ENCODE data around the gene SLC25A25.
"Not testable (repeated sequence)": the region's sequence is repeated elsewhere in the genome, so short reads cannot be mapped to it uniquely, and the experiment has no call there.

SLC25A25 gene

DNA sequence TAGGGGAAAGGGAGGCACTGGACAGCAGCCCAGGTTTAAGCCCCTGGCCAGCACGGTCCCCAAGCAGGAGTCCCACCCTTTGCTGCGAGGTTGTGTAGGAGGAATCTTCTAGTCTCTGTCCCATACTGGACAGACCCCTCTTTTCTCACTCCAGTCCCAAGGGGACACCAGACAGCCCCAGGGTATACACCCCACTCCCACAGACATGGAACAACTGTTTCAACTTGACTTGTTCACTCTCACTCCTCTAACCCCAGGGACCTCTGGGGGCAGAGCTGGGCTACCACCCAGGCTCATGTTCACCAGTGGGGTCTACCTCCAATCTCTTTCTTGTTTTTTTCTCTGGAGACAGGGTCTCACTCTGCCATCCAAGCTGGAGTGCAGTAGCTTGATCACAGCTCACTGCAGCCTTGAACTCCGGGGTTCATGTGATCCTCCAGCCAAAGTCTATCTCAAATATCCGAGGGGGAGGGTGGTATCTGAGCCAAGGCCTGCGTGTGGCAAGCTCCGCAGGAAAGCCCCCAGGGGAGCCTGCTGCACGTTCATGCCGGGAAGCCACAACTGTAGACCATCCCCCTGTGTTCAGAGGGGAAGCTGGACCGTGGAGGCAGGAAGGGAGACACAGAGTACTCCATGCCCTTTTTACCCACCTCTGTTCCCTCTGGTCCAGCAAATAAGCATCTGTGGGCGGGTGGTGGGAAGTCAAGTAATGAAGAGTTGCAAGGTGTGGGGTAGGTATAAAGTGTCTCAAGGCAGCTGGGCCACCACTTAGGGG is 57.7 kb downstream of the SLC25A25 start:
- Mint-ChIP-seq H3K27me3 (no peaks in the 10 kb centered on the region), H3K9me3 (no peaks in the 10 kb centered on the region), H3K36me3 (ENCODE audit: low read depth) (peaks cover 9% of the 10 kb centered on the region), H3K4me3 (peak overlapping the region; percentile 84), H3K27ac (peak overlapping the region; percentile 81), H3K4me1 (ENCODE audit: low read depth) (peaks cover 38% of the 10 kb centered on the region)

DNA sequence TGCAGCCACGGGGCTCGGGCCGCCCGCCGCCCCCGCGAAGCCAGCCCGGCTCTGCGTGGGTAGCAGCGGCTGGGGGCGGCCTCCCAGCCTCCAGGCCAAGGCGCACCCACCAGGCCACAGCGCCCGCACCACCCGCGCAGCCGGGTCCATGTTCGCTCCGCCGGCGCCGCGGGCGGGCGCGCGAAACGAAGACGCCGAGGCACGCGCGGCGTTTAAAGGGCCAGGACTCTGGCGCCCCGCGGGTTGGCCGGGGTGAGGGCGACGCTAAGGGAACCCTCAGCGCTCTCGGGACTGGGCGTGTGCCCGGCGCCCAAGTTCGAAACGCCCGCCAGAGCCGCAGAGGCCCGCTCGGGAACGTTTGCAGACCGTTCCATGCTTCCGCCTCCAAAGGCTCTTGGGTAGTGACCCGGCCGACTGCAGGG is 59.5 kb downstream of the SLC25A25 start, which contains the start of gene PTGES2:
Gene PTGES2, minus strand, starts transcription at position 162 of the 422 bp plus-strand sequence. Its CDS starts 12 bp downstream, at position 150.
- Mint-ChIP-seq H3K9me3 (no peaks in the 10 kb centered on the region), H3K27me3 (no peaks in the 10 kb centered on the region), H3K4me3 (peak within 1 kb of the TSS; percentile 97), H3K27ac (peak within 1 kb of the TSS; percentile 98), H3K4me1 (ENCODE audit: low read depth) (peaks cover 38% of the 10 kb centered on the region), H3K36me3 (ENCODE audit: low read depth) (peaks cover 9% of the 10 kb centered on the region)

DNA sequence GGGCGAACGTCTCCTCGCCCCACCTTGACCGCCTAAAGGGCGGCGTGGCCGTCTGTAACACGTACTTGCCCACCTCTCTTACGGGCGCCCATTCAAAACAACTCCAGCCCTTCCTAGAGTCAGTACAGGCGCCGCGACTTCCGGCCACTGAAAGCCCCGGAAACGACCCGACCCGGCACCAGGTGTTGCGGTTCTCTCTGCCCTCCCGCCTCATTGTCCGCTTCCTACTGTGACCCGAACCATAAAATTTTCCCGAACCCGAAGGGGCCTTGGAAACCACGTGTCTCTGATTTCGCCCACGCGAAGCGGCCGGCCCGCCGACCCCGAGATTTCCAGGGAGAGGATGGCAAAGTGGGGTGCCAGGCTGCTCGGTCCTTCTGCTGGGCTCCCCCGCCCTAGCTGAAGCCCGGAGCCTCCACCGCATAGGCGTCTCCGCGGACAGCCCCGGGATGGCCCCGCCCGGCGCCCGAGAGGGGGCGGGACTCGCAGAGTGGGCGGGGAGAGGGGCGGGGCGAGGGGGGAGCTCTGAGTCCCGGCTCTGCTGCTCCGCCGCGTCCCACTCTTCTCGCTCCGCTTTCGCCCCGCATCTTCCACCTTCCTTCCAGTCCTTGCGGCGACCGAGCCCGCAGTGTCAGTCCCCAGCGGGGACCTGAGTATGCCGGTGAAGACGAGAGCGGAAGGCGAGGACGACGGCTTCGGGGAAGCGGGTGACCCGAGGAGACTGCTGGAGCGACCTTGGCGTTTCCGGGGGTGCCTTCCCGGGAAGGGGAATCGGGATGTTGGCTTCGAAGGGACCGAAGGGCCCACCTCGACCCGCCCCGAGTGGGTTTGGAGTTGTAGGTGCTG is 60.2 kb downstream of the SLC25A25 start:
- Mint-ChIP-seq H3K4me1 (ENCODE audit: low read depth) (peaks cover 38% of the 10 kb centered on the region), H3K9me3 (no peaks in the 10 kb centered on the region), H3K27ac (peak overlapping the region; percentile 98), H3K4me3 (peak overlapping the region; percentile 97), H3K36me3 (ENCODE audit: low read depth) (peaks cover 9% of the 10 kb centered on the region), H3K27me3 (peaks cover 3% of the 10 kb centered on the region)

DNA sequence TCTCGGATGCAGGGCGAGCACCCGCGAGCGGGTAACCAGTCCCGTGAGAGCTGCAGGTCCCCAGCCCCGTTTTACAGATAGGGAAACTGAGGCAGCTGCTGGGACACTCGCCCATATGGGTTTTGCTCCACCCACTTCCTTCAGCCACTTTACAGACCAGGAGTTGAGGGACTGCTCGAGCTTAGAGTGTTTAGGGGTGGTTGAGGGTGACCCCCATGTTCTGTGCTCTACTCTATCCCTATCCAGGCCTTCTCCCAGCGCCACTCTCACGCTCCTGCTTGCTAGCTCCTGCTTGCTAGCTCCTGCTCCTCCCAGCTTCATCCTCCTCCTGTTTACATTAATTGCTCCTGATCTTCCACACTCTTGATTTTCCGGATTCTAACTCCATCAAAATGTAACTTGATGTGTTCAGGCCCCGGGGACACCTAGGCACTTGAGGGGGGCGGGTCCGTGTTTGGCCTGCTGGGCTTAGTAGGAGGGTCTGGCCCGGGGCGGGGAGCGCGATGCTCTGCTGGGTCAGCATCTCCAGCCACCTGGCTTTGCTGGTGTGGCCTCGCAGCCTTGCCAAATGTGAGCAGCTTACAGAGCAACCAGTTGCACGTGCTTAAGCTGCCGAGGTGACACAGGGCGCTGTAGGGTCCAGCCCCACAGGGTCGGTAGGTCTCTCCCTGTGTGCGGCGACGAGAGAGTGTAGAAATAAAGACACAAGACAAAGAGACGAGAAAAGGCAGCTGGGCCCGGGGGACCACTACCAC is 61.0 kb downstream of the SLC25A25 start:
- peaks cover 3% of the 10 kb centered on the region for H3K27me3 Mint-ChIP-seq
- peaks cover 38% of the 10 kb centered on the region for H3K4me1 Mint-ChIP-seq (ENCODE audit: low read depth)
- peak overlapping the region; percentile 43 for H3K27ac Mint-ChIP-seq
- H3K36me3 Mint-ChIP-seq (ENCODE audit: low read depth): peaks cover 5% of the 10 kb centered on the region
- no peaks in the 10 kb centered on the region for H3K9me3 Mint-ChIP-seq
- H3K4me3 Mint-ChIP-seq: peak overlapping the region; percentile 97

DNA sequence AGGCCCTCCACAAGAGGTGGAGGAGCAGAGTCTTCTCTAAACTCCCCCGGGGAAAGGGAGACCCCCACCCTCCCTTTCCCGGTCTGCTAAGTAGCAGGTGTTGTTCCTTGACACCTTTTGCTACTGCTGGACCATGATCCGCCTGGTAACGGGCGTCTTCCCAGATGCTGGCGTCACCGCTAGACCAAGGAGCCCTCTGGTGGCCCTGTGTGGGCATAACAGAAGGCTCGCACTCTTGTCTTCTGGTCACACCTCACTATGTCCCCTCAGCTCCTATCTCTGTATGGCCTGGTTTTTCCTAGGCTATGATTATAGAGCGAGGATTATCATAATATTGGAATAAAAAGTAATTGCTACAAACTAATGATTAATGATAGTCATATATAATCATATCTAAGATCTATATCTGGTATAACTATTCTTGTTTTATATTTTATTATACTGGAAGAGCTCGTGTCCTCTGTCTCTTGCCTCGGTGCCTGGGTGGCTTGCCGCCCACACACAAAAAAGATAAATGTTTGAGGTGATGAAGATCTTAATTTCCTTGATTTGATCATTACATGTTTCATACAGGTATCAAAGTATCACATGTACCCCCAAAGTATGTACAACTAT is 62.1 kb downstream of the SLC25A25 start:
- H3K36me3 Mint-ChIP-seq (ENCODE audit: low read depth); H3K9me3 Mint-ChIP-seq; H3K27me3 Mint-ChIP-seq; H3K27ac Mint-ChIP-seq: not testable (repeated sequence)
- Mint-ChIP-seq H3K4me3 (peak overlapping the region; percentile 35), H3K4me1 (ENCODE audit: low read depth) (peaks cover 34% of the 10 kb centered on the region)

DNA sequence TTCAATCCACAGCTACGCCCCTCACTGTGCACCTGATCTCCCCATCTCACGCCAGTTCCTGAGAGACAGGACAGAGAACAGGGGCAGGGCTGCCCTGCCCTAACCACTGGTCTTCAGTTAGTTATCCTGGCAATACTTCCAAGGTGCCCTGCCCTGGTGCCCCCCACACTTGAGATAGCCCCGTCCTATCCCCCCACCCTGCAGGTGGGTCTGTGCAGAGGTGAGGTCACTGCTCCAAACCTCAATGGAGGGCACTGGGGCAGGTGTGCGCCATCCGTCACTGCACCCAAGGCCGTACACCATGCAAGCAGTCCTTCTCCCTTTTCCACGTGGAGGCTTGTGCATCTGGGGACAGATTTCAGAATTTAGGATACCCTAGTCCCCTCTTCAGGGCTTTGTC is 62.6 kb downstream of the SLC25A25 start:
- H3K4me3 Mint-ChIP-seq; H3K27ac Mint-ChIP-seq; H3K9me3 Mint-ChIP-seq; H3K27me3 Mint-ChIP-seq; H3K36me3 Mint-ChIP-seq (ENCODE audit: low read depth): not testable (repeated sequence)
- peaks cover 28% of the 10 kb centered on the region for H3K4me1 Mint-ChIP-seq (ENCODE audit: low read depth)

DNA sequence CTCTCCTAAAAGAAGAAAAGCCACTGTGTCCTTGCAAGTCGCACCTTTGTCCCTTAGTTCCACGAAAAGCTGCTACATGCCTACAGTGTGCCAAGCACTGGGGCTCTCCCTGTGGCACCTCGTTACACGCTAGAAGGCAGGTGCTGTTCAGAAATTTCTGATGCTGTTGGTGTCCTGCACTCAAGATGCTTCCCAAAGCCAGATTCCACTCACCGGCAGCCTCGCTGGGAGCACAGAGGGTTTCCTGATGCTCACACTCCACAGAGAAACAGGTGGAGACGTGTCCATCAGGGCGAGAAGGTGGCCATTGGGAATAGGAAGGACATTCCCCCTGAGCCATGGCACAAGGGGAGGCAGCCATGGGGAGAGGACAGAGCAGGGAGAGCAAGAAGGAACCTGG is 63.3 kb downstream of the SLC25A25 start:
- H3K4me3 Mint-ChIP-seq; H3K36me3 Mint-ChIP-seq (ENCODE audit: low read depth); H3K27me3 Mint-ChIP-seq; H3K9me3 Mint-ChIP-seq; H3K27ac Mint-ChIP-seq: not testable (repeated sequence)
- H3K4me1 Mint-ChIP-seq (ENCODE audit: low read depth): peaks cover 21% of the 10 kb centered on the region

DNA sequence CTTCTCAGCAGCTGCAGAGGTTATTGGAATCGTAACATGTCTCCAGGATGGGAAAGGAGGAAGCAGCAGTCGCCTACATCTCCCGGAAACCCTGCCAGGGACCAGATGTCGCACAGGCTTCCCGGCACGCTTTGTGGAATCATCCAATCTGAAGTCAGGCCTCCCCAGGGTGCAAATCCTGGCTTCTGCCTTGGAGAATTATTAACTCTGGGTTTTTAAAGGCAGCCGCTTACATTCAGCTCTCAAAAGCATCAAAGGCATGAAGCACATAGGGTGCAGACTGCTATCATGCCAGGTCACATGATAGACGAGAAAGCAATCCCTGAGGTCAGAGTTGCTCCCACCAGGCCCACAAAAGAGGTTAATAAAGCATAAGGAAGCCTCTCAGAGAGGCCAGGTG is 64.1 kb downstream of the SLC25A25 start:
- not testable (repeated sequence) for H3K27me3 Mint-ChIP-seq; H3K36me3 Mint-ChIP-seq (ENCODE audit: low read depth); H3K9me3 Mint-ChIP-seq; H3K27ac Mint-ChIP-seq; H3K4me3 Mint-ChIP-seq
- H3K4me1 Mint-ChIP-seq (ENCODE audit: low read depth): peaks cover 20% of the 10 kb centered on the region

DNA sequence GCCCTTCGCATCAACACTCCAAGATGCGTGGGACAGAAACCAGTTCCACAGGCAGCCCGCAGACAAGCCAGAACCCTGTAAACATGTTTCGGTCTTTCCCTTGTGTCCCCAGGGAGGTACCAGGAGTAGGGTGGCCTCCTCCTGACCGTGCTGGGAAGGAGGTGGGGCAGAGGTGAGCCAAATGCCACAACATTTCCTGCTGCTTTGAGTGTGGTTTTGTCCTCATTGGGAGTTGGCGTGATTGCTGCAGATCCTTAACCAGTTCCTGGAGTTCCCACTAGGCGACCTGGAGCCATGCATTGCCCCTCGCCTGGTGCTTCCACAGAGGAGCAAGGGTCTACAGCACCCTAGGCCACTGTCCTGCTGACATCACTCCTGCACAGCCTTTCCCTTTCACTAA is 67.5 kb downstream of the SLC25A25 start:
- H3K27ac Mint-ChIP-seq; H3K9me3 Mint-ChIP-seq; H3K4me3 Mint-ChIP-seq; H3K4me1 Mint-ChIP-seq (ENCODE audit: low read depth); H3K27me3 Mint-ChIP-seq; H3K36me3 Mint-ChIP-seq (ENCODE audit: low read depth): not testable (repeated sequence)

DNA sequence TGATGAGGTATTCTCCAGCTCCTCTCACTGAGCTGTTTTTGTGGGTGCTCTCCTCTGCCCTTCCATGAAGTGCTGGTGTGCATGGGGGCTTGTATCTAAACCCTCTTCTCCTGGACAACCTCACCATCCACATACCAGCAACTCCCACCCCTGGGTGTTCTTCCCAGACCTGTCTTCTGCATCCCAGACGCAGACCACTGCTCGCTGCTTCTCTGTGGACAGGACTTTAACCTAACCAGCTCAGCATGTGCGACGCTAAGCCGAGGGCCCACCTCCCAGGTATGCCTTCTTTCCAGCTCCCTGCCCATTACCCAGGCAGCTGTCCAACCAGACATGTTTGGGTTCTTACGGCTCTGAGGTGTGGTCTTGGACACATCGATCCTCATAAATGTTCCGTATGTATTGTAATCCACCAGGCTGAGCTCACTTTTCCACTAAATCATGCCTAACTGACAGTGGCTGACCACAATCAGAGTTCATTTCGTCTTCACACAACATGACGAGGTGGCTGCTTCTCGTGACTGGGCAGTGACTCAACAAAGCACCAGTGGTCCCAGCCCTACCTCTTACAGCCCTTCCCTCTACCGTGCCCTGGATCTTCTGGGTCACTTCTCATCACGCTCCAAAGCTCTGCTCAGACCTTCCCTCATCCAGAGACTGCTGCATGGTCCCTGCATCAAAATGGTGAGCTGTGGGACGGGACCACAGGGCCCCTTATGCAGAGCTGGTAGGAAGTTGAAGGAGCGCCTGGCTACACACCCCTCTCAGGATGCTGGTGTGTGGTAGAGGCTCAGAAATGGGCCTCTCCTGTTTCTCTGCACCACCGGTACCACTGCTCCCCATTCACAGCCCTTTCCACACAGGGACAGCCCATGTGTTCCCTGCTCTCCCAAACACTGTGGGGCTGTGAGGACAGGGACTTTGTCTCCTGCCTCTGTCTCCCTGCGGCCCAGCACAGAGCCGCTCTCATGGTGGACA is 69.1 kb downstream of the SLC25A25 start:
- H3K4me3 Mint-ChIP-seq: no peak overlapping the region
- H3K9me3 Mint-ChIP-seq: no peaks in the 10 kb centered on the region
- H3K4me1 Mint-ChIP-seq (ENCODE audit: low read depth): peaks cover 2% of the 10 kb centered on the region
- peaks cover 3% of the 10 kb centered on the region for H3K27me3 Mint-ChIP-seq
- H3K36me3 Mint-ChIP-seq (ENCODE audit: low read depth): no peaks in the 10 kb centered on the region
- H3K27ac Mint-ChIP-seq: no peak overlapping the region

DNA sequence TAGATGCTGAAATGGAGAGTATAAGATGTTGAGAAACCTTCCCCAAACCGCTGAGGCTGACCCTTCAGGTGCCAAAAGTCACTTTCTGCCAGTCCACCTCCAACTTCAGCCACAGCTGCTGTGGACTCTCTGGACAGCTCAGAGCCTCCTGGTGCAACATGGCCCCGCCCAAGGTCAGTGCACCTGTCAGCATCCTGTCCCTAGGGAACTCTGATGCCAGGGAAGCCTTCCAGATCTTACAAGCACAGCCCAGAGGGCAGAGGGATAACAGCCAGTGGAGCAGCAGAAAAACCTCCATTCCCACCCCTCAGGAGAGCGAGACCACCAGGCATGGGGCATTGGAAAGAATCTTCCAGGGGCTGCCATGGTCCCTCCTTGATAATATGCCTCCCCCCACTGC is 70.0 kb downstream of the SLC25A25 start:
- peaks cover 3% of the 10 kb centered on the region for H3K4me1 Mint-ChIP-seq (ENCODE audit: low read depth)
- no peaks in the 10 kb centered on the region for H3K9me3 Mint-ChIP-seq
- no peak overlapping the region for H3K4me3 Mint-ChIP-seq
- peaks cover 1% of the 10 kb centered on the region for H3K27me3 Mint-ChIP-seq
- no peaks in the 10 kb centered on the region for H3K36me3 Mint-ChIP-seq (ENCODE audit: low read depth)
- H3K27ac Mint-ChIP-seq: no peak overlapping the region

DNA sequence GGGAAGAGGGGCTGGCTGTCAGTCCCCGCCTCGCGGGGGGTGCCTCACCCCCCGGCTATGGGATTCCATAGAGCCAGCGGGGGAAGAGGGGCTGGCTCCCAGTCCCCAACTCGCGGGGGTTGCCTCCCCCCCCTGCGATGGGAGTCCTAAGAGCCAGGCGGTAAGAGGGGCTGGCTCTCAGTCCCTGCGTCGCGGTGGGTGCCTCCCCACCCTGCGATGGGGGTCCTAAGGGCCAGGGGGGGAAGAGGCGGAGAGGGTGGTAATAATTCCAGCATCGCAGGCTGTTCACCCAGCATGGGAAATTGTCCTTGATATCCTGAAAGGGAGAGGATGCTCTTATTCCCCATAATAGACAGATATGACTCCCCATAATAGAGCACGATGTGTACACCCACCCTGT is 71.6 kb downstream of the SLC25A25 start:
- no peaks in the 10 kb centered on the region for H3K36me3 Mint-ChIP-seq (ENCODE audit: low read depth)
- H3K27ac Mint-ChIP-seq: no peak overlapping the region
- peaks cover 3% of the 10 kb centered on the region for H3K4me1 Mint-ChIP-seq (ENCODE audit: low read depth)
- H3K27me3 Mint-ChIP-seq: no peaks in the 10 kb centered on the region
- H3K4me3 Mint-ChIP-seq: no peak overlapping the region
- no peaks in the 10 kb centered on the region for H3K9me3 Mint-ChIP-seq

DNA sequence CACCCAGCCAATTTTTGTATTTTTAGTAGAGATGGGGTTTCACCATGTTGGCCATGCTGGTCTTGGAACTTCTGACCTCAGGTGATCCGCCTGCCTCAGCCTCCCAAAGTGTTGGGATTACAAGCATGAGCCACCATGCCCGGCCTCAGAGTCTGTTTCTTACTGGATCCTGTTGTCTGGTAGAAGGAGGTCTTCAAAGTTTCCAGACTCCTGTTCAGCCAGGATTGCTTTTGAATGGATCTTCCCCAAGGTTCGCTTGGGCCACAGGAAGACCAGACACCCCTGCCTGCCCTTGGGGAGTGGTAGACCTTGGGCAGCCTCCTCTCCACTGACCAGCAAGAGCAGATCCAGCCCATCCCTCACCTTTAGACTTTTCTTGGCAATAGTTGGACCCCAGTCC is 73.6 kb downstream of the SLC25A25 start:
- no peak overlapping the region for H3K4me3 Mint-ChIP-seq
- no peaks in the 10 kb centered on the region for H3K27me3 Mint-ChIP-seq
- no peaks in the 10 kb centered on the region for H3K36me3 Mint-ChIP-seq (ENCODE audit: low read depth)
- no peaks in the 10 kb centered on the region for H3K9me3 Mint-ChIP-seq
- peaks cover 3% of the 10 kb centered on the region for H3K4me1 Mint-ChIP-seq (ENCODE audit: low read depth)
- no peak overlapping the region for H3K27ac Mint-ChIP-seq

DNA sequence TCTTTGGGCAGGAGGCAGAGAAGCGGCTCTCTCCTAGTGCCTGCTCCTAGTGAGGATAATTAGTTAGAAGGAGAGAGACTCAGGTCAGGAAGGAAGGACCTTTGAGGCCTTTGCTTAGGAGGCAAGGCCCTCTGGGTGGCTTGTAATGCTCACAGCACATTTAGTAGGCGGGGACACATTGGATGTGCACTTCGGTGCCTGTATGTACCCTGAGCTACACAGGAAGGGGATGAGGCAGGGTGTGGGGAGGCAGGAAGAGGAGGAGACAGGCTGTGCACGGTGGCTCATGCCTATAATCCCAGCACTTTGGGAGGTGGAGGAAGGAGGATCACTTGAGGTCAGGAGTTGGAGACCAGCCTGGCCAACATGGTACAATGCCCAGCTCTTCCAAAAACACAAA is 74.0 kb downstream of the SLC25A25 start:
- Mint-ChIP-seq H3K36me3 (ENCODE audit: low read depth) (no peaks in the 10 kb centered on the region), H3K4me3 (no peak overlapping the region), H3K27ac (no peak overlapping the region), H3K27me3 (no peaks in the 10 kb centered on the region), H3K4me1 (ENCODE audit: low read depth) (peaks cover 3% of the 10 kb centered on the region), H3K9me3 (no peaks in the 10 kb centered on the region)

Data from stimulated activated naive CD8-positive, alpha-beta T cell treated with anti-CD3 and anti-CD28 coated beads, Interleukin-15, Interleukin-2, amounts not matched to agents 100 ng/mL and 50 ng/mL, for 24 hours (primary cell).